Stimulated activated CD8-positive, alpha-beta memory T cell treated with anti-CD3 and anti-CD28 coated beads, Interleukin-4, amount 100 ng/mL, for 1 hour (primary cell): ENCODE results near the gene EDN2.

ENCODE experiments used
- DNase-seq, 2 donors: peaks; one replicate each; pipeline ENCODE4 v3.0.0-alpha.2; 2020; ENCODE audit warnings: low read depth in 2 of 2, low spot score in 1 of 2

The EDN2 gene

GRCh38 chr1:41500378-41500777 is 15.9 kb upstream of the EDN2 start:
- DNase-seq: no peak

- DNase-seq: no peak
Measured at GRCh38 chr1:41499591-41499990, 15.1 kb upstream of the EDN2 start.

- no peak for DNase-seq
Measured at GRCh38 chr1:41498804-41499203, 14.3 kb upstream of the EDN2 start.

GRCh38 chr1:41498391-41498790 is 13.9 kb upstream of the EDN2 start:
- no peak for DNase-seq

GRCh38 chr1:41497461-41498030 is 13.1 kb upstream of the EDN2 start:
- no peak for DNase-seq

GRCh38 chr1:41497056-41497440 is 12.6 kb upstream of the EDN2 start:
- DNase-seq: no peak

- no peak for DNase-seq
Measured at GRCh38 chr1:41496080-41497055, 11.9 kb upstream of the EDN2 start.

GRCh38 chr1:41495210-41495948 is 10.9 kb upstream of the EDN2 start:
- DNase-seq: no peak

- no peak for DNase-seq
Measured at GRCh38 chr1:41494351-41495209, 10.1 kb upstream of the EDN2 start.

GRCh38 chr1:41493626-41494350 is 9.3 kb upstream of the EDN2 start:
- DNase-seq: no peak

- no peak for DNase-seq
Measured at GRCh38 chr1:41493117-41493536, 8.6 kb upstream of the EDN2 start.

- DNase-seq: no peak
Measured at GRCh38 chr1:41492341-41492848, 7.9 kb upstream of the EDN2 start.

- no peak for DNase-seq
Measured at GRCh38 chr1:41490911-41491310, 6.4 kb upstream of the EDN2 start.

GRCh38 chr1:41489561-41489960 is 5.1 kb upstream of the EDN2 start:
- no peak for DNase-seq

GRCh38 chr1:41488040-41488951 is 3.8 kb upstream of the EDN2 start:
- DNase-seq: no peak

- no peak for DNase-seq
Measured at GRCh38 chr1:41487126-41488039, 2.9 kb upstream of the EDN2 start.

GRCh38 chr1:41486371-41487125 is 2.1 kb upstream of the EDN2 start:
- no peak for DNase-seq
